Brain microvascular endothelial cell (primary cell): ENCODE results near the gene KCNK16.

Experiments
- DNase-seq: peaks from one replicate; pipeline ENCODE4 v3.0.0-alpha.2; 2020
- H3K27ac ChIP-seq: fragments of 250-450 bp; sonication (Bioruptor Pico); 2 replicates; pipeline ENCODE4 v1.5.1; 2020; ENCODE audit warnings: mild to moderate bottlenecking, moderate library complexity
- H3K27me3 ChIP-seq: fragments of 250-450 bp; sonication (Bioruptor Pico); replicated peaks from 2 replicates; pipeline ENCODE4 v1.5.1; 2020; ENCODE audit warnings: mild to moderate bottlenecking
- H3K36me3 ChIP-seq: fragments of 250-450 bp; sonication (Bioruptor Pico); replicated peaks from 2 replicates; pipeline ENCODE4 v1.5.1; 2020; ENCODE audit warnings: mild to moderate bottlenecking
- H3K4me3 ChIP-seq: 2 replicates; pipeline ENCODE4 v1.5.1; 2011; ENCODE audit warnings: low read depth, mild to moderate bottlenecking, control low read depth, low read length, moderate library complexity
- CTCF ChIP-seq: IDR thresholded peaks from 2 replicates; pipeline ENCODE4 v1.5.1; 2011; ENCODE audit warnings: low read depth, mild to moderate bottlenecking, moderate library complexity, low read length, control low read depth, inconsistent platforms; ENCODE audit errors: missing control alignments
- in situ Hi-C: cut with HindIII; loops from 2 replicates; pipeline ENCODE4 v1.10.0; 2017; ENCODE audit warnings: low sequenced_read_pairs, low pct_ligation_motif_present

Gene KCNK16

GRCh38 chr6:39296745-39297640, 25.5 kb downstream of the KCNK16 start:
- TF ChIP-seq CTCF = no peak
- Histone ChIP-seq H3K27me3 (no peaks in the 10 kb centered on the region), H3K4me3 (no peak overlapping the region), H3K27ac (no peak overlapping the region), H3K36me3 (no peaks in the 10 kb centered on the region)
- in situ Hi-C loops = no loop called here
- peak; percentile 13 for DNase-seq

GRCh38 chr6:39295611-39296011, 26.9 kb downstream of the KCNK16 start:
- Histone ChIP-seq H3K4me3 (no peak overlapping the region), H3K27ac (no peak overlapping the region), H3K27me3 (no peaks in the 10 kb centered on the region), H3K36me3 (no peaks in the 10 kb centered on the region)
- in situ Hi-C loops = no loop called here
- no peak for TF ChIP-seq CTCF
- DNase-seq = no peak

GRCh38 chr6:39294899-39295298, 27.6 kb downstream of the KCNK16 start:
- TF ChIP-seq CTCF = no peak
- Histone ChIP-seq H3K36me3 (no peaks in the 10 kb centered on the region), H3K27ac (no peak overlapping the region), H3K4me3 (no peak overlapping the region), H3K27me3 (no peaks in the 10 kb centered on the region)
- in situ Hi-C loops = no loop called here
- DNase-seq = no peak

GRCh38 chr6:39294133-39294532, 28.4 kb downstream of the KCNK16 start:
- Histone ChIP-seq H3K27ac (no peak overlapping the region), H3K27me3 (no peaks in the 10 kb centered on the region), H3K36me3 (no peaks in the 10 kb centered on the region), H3K4me3 (no peak overlapping the region)
- in situ Hi-C loops = no loop called here
- TF ChIP-seq CTCF = no peak
- DNase-seq = no peak

GRCh38 chr6:39292637-39293036, 29.9 kb downstream of the KCNK16 start:
- Histone ChIP-seq H3K36me3 (no peaks in the 10 kb centered on the region), H3K27me3 (no peaks in the 10 kb centered on the region), H3K4me3 (no peak overlapping the region), H3K27ac (no peak overlapping the region)
- no peak for DNase-seq
- TF ChIP-seq CTCF = no peak
- in situ Hi-C loops = no loop called here
